DOHH2 (cell line): ENCODE data around the gene GJB2.

Source experiments
- H3F3A ChIP-seq: fragments of 200-600 bp; sonication (generic), shearing (Covaris generic); 2 replicates; pipeline ENCODE4 v1.6.0; 2016; ENCODE audit warnings: antibody characterized with exemption, mild to moderate bottlenecking; ENCODE audit not compliant: control insufficient read depth, insufficient read depth
- H3K27ac ChIP-seq: fragments of 200-600 bp; sonication (generic); 2 replicates; pipeline ENCODE4 v1.5.1; 2014; ENCODE audit warnings: low read depth, mild to moderate bottlenecking, low read length, moderate library complexity
- H3K27me3 ChIP-seq: fragments of 200-600 bp; sonication (generic); 2 replicates; pipeline ENCODE4 v1.6.1; 2014; ENCODE audit warnings: mild to moderate bottlenecking, low read length, mixed read lengths; ENCODE audit not compliant: control insufficient read depth
- H3K36me3 ChIP-seq: fragments of 200-600 bp; sonication (generic); 2 replicates; pipeline ENCODE4 v1.6.1; 2014; ENCODE audit warnings: mild to moderate bottlenecking, low read length, moderate library complexity, mixed read lengths; ENCODE audit not compliant: control insufficient read depth
- H3K4me1 ChIP-seq: fragments of 200-600 bp; sonication (generic); 2 replicates; pipeline ENCODE4 v1.6.1; 2014; ENCODE audit warnings: mild to moderate bottlenecking, low read length, mixed read lengths; ENCODE audit not compliant: control insufficient read depth
- H3K4me2 ChIP-seq: fragments of 200-600 bp; sonication (generic); 2 replicates; pipeline ENCODE4 v1.6.0; 2014; ENCODE audit warnings: mild to moderate bottlenecking, low read length, moderate library complexity
- H3K4me3 ChIP-seq: fragments of 200-600 bp; sonication (generic); 2 replicates; pipeline ENCODE4 v1.5.1; 2014; ENCODE audit warnings: mild to moderate bottlenecking, low read length, mixed read lengths
- H3K79me2 ChIP-seq: fragments of 200-600 bp; sonication (generic); 2 replicates; pipeline ENCODE4 v1.6.1; 2014; ENCODE audit warnings: mild to moderate bottlenecking, low read length, mixed read lengths; ENCODE audit not compliant: control insufficient read depth
- H3K9me2 ChIP-seq: fragments of 200-600 bp; sonication (generic); replicated peaks from 2 replicates; pipeline ENCODE4 v1.6.1; 2014; ENCODE audit warnings: mild to moderate bottlenecking, low read length, mixed read lengths; ENCODE audit not compliant: control insufficient read depth
- H3K9me3 ChIP-seq: fragments of 200-600 bp; sonication (generic); 2 replicates; pipeline ENCODE4 v1.6.1; 2014; ENCODE audit warnings: antibody characterized with exemption, low read length, mixed read lengths; ENCODE audit not compliant: control insufficient read depth, insufficient read depth
- H4K20me1 ChIP-seq: fragments of 200-600 bp; sonication (generic); 2 replicates; pipeline ENCODE4 v1.6.0; 2014; ENCODE audit warnings: low read depth, mild to moderate bottlenecking, antibody characterized with exemption, low read length, moderate library complexity; ENCODE audit not compliant: control insufficient read depth, insufficient read depth
- EZH2phosphoT487 ChIP-seq: fragments of 200-600 bp; sonication (generic); IDR thresholded peaks from 2 replicates; pipeline ENCODE4 v1.6.1; 2017; ENCODE audit warnings: borderline replicate concordance, mild to moderate bottlenecking, antibody characterized with exemption, low read length, moderate library complexity, mixed read lengths
- TF ChIP-seq, protein P1 (sequence below): fragments of 200-600 bp; sonication (generic); IDR thresholded peaks from one replicate; pipeline ENCODE4 v1.5.1; 2014; ENCODE audit warnings: antibody characterized with exemption, mild to moderate bottlenecking, low read depth, low read length; ENCODE audit not compliant: poor library complexity, severe bottlenecking

The GJB2 gene

GRCh38 chr13:20161275-20161950 lies 31.3 kb downstream of the GJB2 start:
- H3K36me3 ChIP-seq, result no peaks in the 10 kb centered on the region
- TF ChIP-seq, protein P1, sequence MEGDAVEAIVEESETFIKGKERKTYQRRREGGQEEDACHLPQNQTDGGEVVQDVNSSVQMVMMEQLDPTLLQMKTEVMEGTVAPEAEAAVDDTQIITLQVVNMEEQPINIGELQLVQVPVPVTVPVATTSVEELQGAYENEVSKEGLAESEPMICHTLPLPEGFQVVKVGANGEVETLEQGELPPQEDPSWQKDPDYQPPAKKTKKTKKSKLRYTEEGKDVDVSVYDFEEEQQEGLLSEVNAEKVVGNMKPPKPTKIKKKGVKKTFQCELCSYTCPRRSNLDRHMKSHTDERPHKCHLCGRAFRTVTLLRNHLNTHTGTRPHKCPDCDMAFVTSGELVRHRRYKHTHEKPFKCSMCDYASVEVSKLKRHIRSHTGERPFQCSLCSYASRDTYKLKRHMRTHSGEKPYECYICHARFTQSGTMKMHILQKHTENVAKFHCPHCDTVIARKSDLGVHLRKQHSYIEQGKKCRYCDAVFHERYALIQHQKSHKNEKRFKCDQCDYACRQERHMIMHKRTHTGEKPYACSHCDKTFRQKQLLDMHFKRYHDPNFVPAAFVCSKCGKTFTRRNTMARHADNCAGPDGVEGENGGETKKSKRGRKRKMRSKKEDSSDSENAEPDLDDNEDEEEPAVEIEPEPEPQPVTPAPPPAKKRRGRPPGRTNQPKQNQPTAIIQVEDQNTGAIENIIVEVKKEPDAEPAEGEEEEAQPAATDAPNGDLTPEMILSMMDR, result no peak
- 0 out of 2 replicates have a peak, but pooled peaks have one; percentile 40 for TF ChIP-seq EZH2phosphoT487
- H3K4me1 ChIP-seq, result peaks cover 12% of the 10 kb centered on the region
- H3K79me2 ChIP-seq, result no peaks in the 10 kb centered on the region
- no peak overlapping the region for H3K27ac ChIP-seq
- peaks cover 59% of the 10 kb centered on the region for H3K27me3 ChIP-seq
- H3K9me3 ChIP-seq, result no peaks in the 10 kb centered on the region
- H3K4me2 ChIP-seq, result peak overlapping the region; percentile 59
- H3F3A ChIP-seq, result 0 out of 2 replicates have a peak, but pooled peaks cover 3% of the 10 kb centered on the region
- peaks cover 4% of the 10 kb centered on the region; the same call in 1 of the 2 replicates for H4K20me1 ChIP-seq
- no peaks in the 10 kb centered on the region for H3K9me2 ChIP-seq
- H3K4me3 ChIP-seq, result peak overlapping the region; percentile 49

- H4K20me1 ChIP-seq, result peaks cover 4% of the 10 kb centered on the region; the same call in 1 of the 2 replicates
- H3K9me2 ChIP-seq, result no peaks in the 10 kb centered on the region
- no peaks in the 10 kb centered on the region for H3K79me2 ChIP-seq
- H3K4me3 ChIP-seq, result peak within 1 kb of the TSS; percentile 49
- H3K36me3 ChIP-seq, result no peaks in the 10 kb centered on the region
- no peak within 1 kb of the TSS for H3K27ac ChIP-seq
- 0 out of 2 replicates have a peak, but pooled peaks cover 3% of the 10 kb centered on the region for H3F3A ChIP-seq
- H3K27me3 ChIP-seq, result peaks cover 56% of the 10 kb centered on the region
- no peaks in the 10 kb centered on the region for H3K9me3 ChIP-seq
- H3K4me2 ChIP-seq, result peak within 1 kb of the TSS; percentile 59
- peak; percentile 21; the same call in 1 of the 2 replicates for TF ChIP-seq EZH2phosphoT487
- TF ChIP-seq, protein P1, result no peak
- H3K4me1 ChIP-seq, result peaks cover 12% of the 10 kb centered on the region
Measured at GRCh38 chr13:20160306-20161274, 32.1 kb downstream of the GJB2 start, which contains the start of gene GJA3. TSS of gene GJA3 (minus strand) at chr13:20161052. CDS start at chr13:20143288, 17,764 bp downstream.

GRCh38 chr13:20159646-20160305 lies 33.0 kb downstream of the GJB2 start:
- H3F3A ChIP-seq, result 0 out of 2 replicates have a peak, but pooled peaks cover 3% of the 10 kb centered on the region
- H3K9me2 ChIP-seq, result no peaks in the 10 kb centered on the region
- H3K27ac ChIP-seq, result no peak overlapping the region
- peaks cover 53% of the 10 kb centered on the region for H3K27me3 ChIP-seq
- H3K9me3 ChIP-seq, result no peaks in the 10 kb centered on the region
- TF ChIP-seq, protein P1, result no peak
- TF ChIP-seq EZH2phosphoT487, result peak; percentile 60; the same call in 1 of the 2 replicates
- no peak overlapping the region for H3K4me2 ChIP-seq
- no peaks in the 10 kb centered on the region for H3K36me3 ChIP-seq
- no peak overlapping the region for H3K4me3 ChIP-seq
- H3K79me2 ChIP-seq, result no peaks in the 10 kb centered on the region
- H4K20me1 ChIP-seq, result peaks cover 4% of the 10 kb centered on the region; the same call in 1 of the 2 replicates
- H3K4me1 ChIP-seq, result peaks cover 12% of the 10 kb centered on the region
